Immature natural killer cell (primary cell): Measurements from ENCODE around the gene NRDE2. TPM values are rescaled to one million over a fixed set of nuclear protein-coding genes. Genes with fewer than 3 reads are reported as not detected.

Experiments used
- DNase-seq, 3 donors: peaks; one replicate each; pipeline ENCODE4 v3.0.0; 2022; ENCODE audit warnings: mixed read lengths in 1 of 3
- H3K27ac Mint-ChIP-seq, 6 donors: one replicate each; pipeline ENCODE4 v1.8.0; 2020; ENCODE audit warnings: mixed read lengths in 6 of 6, mild to moderate bottlenecking in 5 of 6, inconsistent platforms in 4 of 6, moderate library complexity in 3 of 6
- H3K27me3 Mint-ChIP-seq, 3 donors: one replicate each; pipeline ENCODE4 v1.8.0; 2020 to 2021; ENCODE audit warnings: low read depth in 3 of 3, mild to moderate bottlenecking in 3 of 3, mixed read lengths in 3 of 3, moderate library complexity in 3 of 3, inconsistent platforms in 1 of 3
- H3K36me3 Mint-ChIP-seq, 3 donors: one replicate each; pipeline ENCODE4 v1.8.0; 2020; ENCODE audit warnings: mixed read lengths in 3 of 3, inconsistent platforms in 2 of 3, mild to moderate bottlenecking in 2 of 3
- H3K4me1 Mint-ChIP-seq, 2 donors: one replicate each; pipeline ENCODE4 v1.8.0; 2020; ENCODE audit warnings: inconsistent platforms in 2 of 2, mild to moderate bottlenecking in 2 of 2, mixed read lengths in 2 of 2, moderate library complexity in 1 of 2
- H3K4me3 Mint-ChIP-seq, 5 donors: one replicate each; pipeline ENCODE4 v1.8.0; 2020; ENCODE audit warnings: mild to moderate bottlenecking in 5 of 5, mixed read lengths in 5 of 5, inconsistent platforms in 3 of 5, moderate library complexity in 3 of 5
- H3K9me3 Mint-ChIP-seq, 6 donors: one replicate each; pipeline ENCODE4 v1.8.0; 2020; ENCODE audit warnings: mild to moderate bottlenecking in 6 of 6, mixed read lengths in 6 of 6, inconsistent platforms in 4 of 6, moderate library complexity in 3 of 6
- polyA plus RNA-seq, 3 donors: library from polyadenylated mRNA; unstranded; fragments of 300-500 nt; fragmentation: Illumina TruSeq; gene quantifications; one replicate each; pipeline ENCODE4 v1.2.3, GENCODE V29; 2021

NRDE2 gene
- polyA plus RNA-seq, 3 donors from 2014 or later, result 7.2 to 11.6 (median 9.1) TPM

DNA sequence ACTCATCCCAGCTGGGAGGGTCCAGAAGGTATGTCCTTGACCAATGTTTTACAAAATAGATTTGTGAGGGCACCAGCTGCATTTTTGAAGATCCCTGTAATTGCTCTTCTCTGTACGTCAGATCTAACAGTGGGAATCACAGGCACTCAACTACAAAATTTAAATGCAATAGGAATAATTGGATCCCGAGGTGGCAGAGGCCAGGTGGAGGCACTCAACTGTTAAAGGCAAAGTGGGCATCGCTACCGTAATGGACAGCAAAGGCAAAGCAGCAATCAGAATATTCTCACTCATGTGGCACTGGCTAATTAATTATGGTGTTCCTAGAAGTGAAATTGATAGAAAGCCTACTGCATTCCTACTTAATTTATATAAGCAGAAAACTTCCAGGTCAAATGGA is 103.3 kb downstream of the NRDE2 start:
- Mint-ChIP-seq H3K27ac (no peak overlapping the region), H3K9me3 (peaks cover 0 to 7% (median 0%) of the 10 kb centered on the region in 6 donors), H3K4me3 (no peak overlapping the region), H3K36me3 (no peaks in the 10 kb centered on the region), H3K4me1 (no peaks in the 10 kb centered on the region), H3K27me3 (peaks cover 0 to 9% (median 8%) of the 10 kb centered on the region in 3 donors)
- no peak for DNase-seq

Other genes with a start within 250 kb of the NRDE2 start
- 100 to 1,000 TPM; 139 to 193 (median 145) TPM for gene PSMC1, start 75.4 kb downstream of the NRDE2 start, polyA plus RNA-seq
- 1,000 to 10,000 TPM; 3,313 to 3,849 (median 3,365) TPM for gene CALM1, start 65.1 kb upstream of the NRDE2 start, polyA plus RNA-seq